ENCODE results near the gene TICAM1.

The TICAM1 gene

DNA sequence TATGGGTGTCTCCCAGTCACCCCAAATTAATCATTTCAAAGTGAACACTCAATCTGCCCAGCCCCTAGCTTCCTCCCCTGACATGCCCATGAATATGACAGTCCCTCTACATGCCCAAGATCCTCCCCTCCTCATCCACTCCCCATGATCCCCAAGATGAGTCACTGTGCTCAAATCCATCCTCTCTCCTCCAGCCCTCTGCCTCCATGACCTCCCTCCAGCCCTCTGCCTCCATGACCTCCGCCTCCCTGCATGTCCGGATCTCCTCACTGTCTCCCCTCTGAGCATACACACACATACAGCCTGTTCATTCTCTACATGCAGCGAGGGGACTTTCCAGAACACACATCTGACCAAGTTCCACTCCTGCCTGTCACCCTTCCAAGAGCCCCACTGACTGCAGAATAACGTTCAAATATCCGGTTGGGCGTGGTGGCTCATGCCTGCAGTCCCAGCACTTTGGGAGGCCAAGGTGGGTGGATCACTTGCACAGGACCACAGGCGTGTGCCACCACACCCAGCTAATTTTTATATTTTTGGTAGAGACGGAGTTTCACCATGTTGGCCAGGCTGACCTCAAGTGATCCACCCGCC is 58.4 kb downstream of the TICAM1 start:
- DNase-seq (ENCODE audit: low read depth) = no peak
- H3K4me3 ChIP-seq (ENCODE audit: low read depth, low read length) = no peak overlapping the region
- TF ChIP-seq POLR2A (IDR thresholded peaks at IDR 0.05; ENCODE audit: extremely low read depth, insufficient read length) (no peak), MAX (IDR thresholded peaks at IDR 0.05; ENCODE audit: low read depth, low read length) (no peak)

DNA sequence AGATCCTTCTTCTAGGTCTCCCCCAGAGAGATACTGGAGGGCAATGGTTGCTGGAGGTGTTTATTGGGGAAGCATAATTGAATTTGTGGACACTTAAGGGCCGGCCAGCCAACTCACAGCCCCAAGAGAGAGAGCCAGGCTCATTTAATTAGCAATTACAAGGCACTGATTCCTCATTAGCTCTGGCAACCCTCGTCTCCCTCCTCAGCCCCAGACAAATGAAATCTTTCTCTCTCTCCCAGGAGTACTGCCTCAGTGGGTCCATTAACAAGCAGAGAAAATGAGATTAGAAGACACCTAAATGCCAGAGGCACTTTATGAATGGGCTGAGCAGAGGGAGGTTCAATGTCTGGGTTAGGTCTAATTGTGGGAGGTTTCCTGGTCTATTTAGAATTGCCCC is 58.9 kb downstream of the TICAM1 start:
- H3K4me3 ChIP-seq (ENCODE audit: low read depth, low read length) = no peak overlapping the region
- TF ChIP-seq POLR2A (IDR thresholded peaks at IDR 0.05; ENCODE audit: extremely low read depth, insufficient read length) (no peak), CTCF (IDR thresholded peaks at IDR 0.05; ENCODE audit: low read depth, low read length) (no peak), MYC (IDR thresholded peaks at IDR 0.05; ENCODE audit: low read depth, low read length) (no peak), MAX (IDR thresholded peaks at IDR 0.05; ENCODE audit: low read depth, low read length) (no peak)

DNA sequence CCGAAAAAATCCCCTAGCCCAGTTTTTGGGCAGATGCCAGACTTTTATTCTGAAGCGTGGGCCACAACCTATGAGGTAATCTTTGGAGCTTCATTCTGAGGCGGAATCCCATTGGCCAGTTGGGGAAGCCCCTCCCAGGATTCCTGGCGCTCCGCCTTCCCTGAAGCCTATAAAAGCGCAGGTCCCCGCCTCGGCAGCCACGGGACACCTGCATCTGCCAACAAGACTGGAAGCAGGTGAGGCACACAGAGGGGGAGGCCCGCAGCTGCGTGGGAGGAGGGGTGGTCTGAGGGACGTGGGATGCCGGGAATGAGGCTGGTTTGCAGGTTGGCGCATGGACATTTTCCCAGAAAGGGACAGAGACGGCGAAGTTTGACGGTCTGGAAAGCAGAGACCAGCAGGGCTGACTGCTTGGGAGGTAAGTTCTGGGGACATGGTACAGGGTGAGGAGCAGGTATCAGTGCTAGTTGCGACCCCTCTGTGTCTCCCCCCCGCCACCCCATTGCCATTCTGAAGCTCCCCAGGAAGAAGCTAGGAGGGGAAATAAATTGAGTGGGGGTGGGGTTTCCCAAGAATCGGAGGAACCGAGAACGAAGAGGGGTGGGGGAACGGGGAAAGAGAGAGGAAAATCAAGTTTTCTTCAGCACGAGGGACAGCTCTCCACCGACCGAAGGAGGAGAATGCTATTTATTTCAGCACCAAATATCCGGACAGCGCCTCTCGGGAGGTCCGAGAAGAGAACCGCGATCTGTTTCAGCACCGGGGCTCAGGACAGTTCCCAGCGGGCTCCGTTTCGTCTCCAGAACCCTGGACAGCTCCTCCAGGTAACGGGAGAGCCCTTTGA is 62.4 kb downstream of the TICAM1 start:
- H3K4me3 ChIP-seq (ENCODE audit: low read depth, low read length) = no peak overlapping the region
- DNase-seq (ENCODE audit: low read depth) = peak; percentile 81
- TF ChIP-seq POLR2A (IDR thresholded peaks at IDR 0.05; ENCODE audit: extremely low read depth, insufficient read length) (no peak), MAX (IDR thresholded peaks at IDR 0.05; ENCODE audit: low read depth, low read length) (peak; percentile 79)

More for the DNA sequence above, 58.9 kb downstream of the TICAM1 start:
- no peak for DNase-seq (ENCODE audit: low read depth)

Measured in NB4 (cell line).